ENCODE results near the gene GNAQ. TPM values are rescaled to one million over a fixed set of nuclear protein-coding genes. Genes with fewer than 3 reads are reported as not detected.

GNAQ gene
- total and polyA plus RNA-seq, 2 donors from 2014 or later, result 16.2 to 83.4 TPM

DNA sequence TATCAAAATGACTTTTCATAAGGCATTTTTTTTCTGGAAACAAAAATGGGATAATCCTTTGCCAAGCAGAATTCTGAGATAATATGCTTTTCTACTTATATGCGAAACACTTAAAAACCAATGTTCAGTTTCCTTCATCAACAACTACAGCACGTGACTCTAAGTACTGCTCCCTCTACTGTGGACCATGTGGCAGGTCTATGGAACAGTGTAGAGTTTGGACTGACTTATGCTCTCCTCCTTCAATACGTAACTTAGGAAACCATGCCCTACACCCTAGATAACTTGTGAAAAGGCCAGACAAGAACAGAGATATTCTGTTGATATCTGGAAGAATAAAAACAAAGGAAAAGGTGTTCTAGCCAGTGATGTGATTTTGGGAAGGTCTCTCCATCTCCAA is 272.2 kb downstream of the GNAQ start:
- no peaks in the 10 kb centered on the region for H3K27me3 ChIP-seq (ENCODE audit: control insufficient read depth, insufficient read depth, low read length)
- H3K9me3 ChIP-seq (ENCODE audit: control insufficient read depth in 2 of 3, insufficient read depth in 1 of 3, low read length in 3 of 3), result no peaks in the 10 kb centered on the region
- no peaks in the 10 kb centered on the region for H3K4me1 ChIP-seq (ENCODE audit: control insufficient read depth in 2 of 3, insufficient read depth in 2 of 3, low read depth in 1 of 3, low read length in 3 of 3)
- DNase-seq (no peak), FAIRE-seq (no peak)
- TF ChIP-seq, protein P1, sequence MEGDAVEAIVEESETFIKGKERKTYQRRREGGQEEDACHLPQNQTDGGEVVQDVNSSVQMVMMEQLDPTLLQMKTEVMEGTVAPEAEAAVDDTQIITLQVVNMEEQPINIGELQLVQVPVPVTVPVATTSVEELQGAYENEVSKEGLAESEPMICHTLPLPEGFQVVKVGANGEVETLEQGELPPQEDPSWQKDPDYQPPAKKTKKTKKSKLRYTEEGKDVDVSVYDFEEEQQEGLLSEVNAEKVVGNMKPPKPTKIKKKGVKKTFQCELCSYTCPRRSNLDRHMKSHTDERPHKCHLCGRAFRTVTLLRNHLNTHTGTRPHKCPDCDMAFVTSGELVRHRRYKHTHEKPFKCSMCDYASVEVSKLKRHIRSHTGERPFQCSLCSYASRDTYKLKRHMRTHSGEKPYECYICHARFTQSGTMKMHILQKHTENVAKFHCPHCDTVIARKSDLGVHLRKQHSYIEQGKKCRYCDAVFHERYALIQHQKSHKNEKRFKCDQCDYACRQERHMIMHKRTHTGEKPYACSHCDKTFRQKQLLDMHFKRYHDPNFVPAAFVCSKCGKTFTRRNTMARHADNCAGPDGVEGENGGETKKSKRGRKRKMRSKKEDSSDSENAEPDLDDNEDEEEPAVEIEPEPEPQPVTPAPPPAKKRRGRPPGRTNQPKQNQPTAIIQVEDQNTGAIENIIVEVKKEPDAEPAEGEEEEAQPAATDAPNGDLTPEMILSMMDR (IDR thresholded peaks at IDR 0.05; ENCODE audit: borderline replicate concordance, extremely low read depth, insufficient read depth), result no peak
- H3K9ac ChIP-seq (ENCODE audit: low read length in 3 of 3), result no peak overlapping the region
- no peak overlapping the region for H3K4me3 ChIP-seq (ENCODE audit: low read length in 3 of 3)
- intact Hi-C loops (cut with DNase I), result no loop called here
- H3K27ac ChIP-seq (ENCODE audit: low read depth in 2 of 2, low read length in 2 of 2), result no peak overlapping the region
- peaks cover 0 to 2% (median 0%) of the 10 kb centered on the region in 3 donors for H3K36me3 ChIP-seq (ENCODE audit: control insufficient read depth in 2 of 3, insufficient read depth in 3 of 3, low read length in 3 of 3)

DNA sequence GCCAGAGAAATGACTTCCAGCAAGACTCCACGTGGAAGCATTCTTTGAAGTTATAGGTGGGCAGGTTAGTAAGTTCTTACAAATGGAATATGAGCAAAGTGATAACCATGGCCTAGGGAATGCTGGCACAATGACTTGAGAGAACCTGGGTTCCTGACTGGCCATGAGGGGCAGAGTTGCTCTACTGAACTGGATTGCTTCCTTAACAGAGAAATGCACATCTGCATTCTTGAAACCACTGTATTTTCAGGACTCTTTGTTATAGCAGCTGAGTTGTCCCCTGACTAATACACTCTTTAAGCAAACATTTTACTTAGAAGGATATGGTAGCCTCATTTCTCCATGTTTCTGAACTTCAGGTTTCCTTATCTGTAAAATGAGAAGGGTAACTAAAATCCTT is 275.2 kb downstream of the GNAQ start:
- H3K4me3 ChIP-seq (ENCODE audit: low read length in 3 of 3), result no peak overlapping the region
- no peaks in the 10 kb centered on the region for H3K27me3 ChIP-seq (ENCODE audit: control insufficient read depth, insufficient read depth, low read length)
- no peaks in the 10 kb centered on the region for H3K9me3 ChIP-seq (ENCODE audit: control insufficient read depth in 2 of 3, insufficient read depth in 1 of 3, low read length in 3 of 3)
- H3K36me3 ChIP-seq (ENCODE audit: control insufficient read depth in 2 of 3, insufficient read depth in 3 of 3, low read length in 3 of 3), result peaks cover 0 to 2% (median 0%) of the 10 kb centered on the region in 3 donors
- FAIRE-seq (no peak), DNase-seq (no peak)
- no peak overlapping the region for H3K27ac ChIP-seq (ENCODE audit: low read depth in 2 of 2, low read length in 2 of 2)
- no peak overlapping the region for H3K9ac ChIP-seq (ENCODE audit: low read length in 3 of 3)
- peaks cover 0 to 3% (median 0%) of the 10 kb centered on the region in 3 donors for H3K4me1 ChIP-seq (ENCODE audit: control insufficient read depth in 2 of 3, insufficient read depth in 2 of 3, low read depth in 1 of 3, low read length in 3 of 3)
- TF ChIP-seq, protein P1 (IDR thresholded peaks at IDR 0.05; ENCODE audit: borderline replicate concordance, extremely low read depth, insufficient read depth), result no peak
- intact Hi-C loops (cut with DNase I), result no loop called here

DNA sequence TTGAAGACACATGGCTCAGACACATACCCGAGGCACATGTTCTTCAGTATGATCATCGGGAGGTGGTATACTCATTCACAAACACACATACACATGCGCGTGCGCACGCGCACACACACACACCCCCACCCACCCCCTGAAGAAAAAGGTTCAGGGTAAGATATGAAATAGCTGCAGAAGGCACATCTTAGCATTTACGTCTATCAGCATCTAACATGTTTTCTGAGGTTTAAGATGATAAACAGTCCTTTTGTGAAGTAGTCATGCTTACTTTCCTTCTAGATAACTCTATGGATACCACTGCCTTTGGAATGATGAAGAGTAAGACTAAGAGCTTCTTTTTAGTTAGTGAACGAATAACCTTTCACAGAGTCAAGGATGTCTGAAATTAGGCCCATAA is 278.4 kb downstream of the GNAQ start:
- H3K27ac ChIP-seq (ENCODE audit: low read depth in 2 of 2, low read length in 2 of 2), result no peak overlapping the region
- no peak for DNase-seq
- no peak overlapping the region for H3K4me3 ChIP-seq (ENCODE audit: low read length in 3 of 3)
- intact Hi-C loops (cut with DNase I), result no loop called here
- H3K36me3 ChIP-seq (ENCODE audit: control insufficient read depth in 2 of 3, insufficient read depth in 3 of 3, low read length in 3 of 3), result peaks cover 0 to 3% (median 2%) of the 10 kb centered on the region in 3 donors
- peaks cover 0 to 3% (median 0%) of the 10 kb centered on the region in 3 donors for H3K4me1 ChIP-seq (ENCODE audit: control insufficient read depth in 2 of 3, insufficient read depth in 2 of 3, low read depth in 1 of 3, low read length in 3 of 3)
- TF ChIP-seq, protein P1 (IDR thresholded peaks at IDR 0.05; ENCODE audit: borderline replicate concordance, extremely low read depth, insufficient read depth), result no peak
- H3K9ac ChIP-seq (ENCODE audit: low read length in 3 of 3), result no peak overlapping the region
- no peak for FAIRE-seq
- H3K9me3 ChIP-seq (ENCODE audit: control insufficient read depth in 2 of 3, insufficient read depth in 1 of 3, low read length in 3 of 3), result no peaks in the 10 kb centered on the region
- no peaks in the 10 kb centered on the region for H3K27me3 ChIP-seq (ENCODE audit: control insufficient read depth, insufficient read depth, low read length)

DNA sequence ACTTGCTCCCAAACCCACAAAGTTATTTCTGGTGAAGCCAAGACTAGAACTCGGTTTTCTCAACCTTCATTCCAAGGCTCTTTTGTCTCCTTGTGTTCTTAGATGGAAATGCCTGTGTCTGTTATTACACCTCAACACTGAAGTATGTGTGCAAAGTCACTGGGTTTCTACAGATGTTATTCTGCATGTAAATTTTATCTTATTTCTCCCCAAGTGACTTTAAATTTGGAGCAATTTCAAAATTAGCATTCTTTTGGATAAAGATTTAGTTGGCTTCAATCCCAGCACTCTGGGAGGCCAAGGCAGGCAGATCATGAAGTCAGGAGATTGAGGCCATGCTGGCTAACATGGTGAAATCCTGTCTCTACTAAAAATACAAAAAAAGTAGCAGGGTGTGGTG is 279.1 kb downstream of the GNAQ start:
- no peaks in the 10 kb centered on the region for H3K27me3 ChIP-seq (ENCODE audit: control insufficient read depth, insufficient read depth, low read length)
- no peaks in the 10 kb centered on the region for H3K9me3 ChIP-seq (ENCODE audit: control insufficient read depth in 2 of 3, insufficient read depth in 1 of 3, low read length in 3 of 3)
- H3K9ac ChIP-seq (ENCODE audit: low read length in 3 of 3), result no peak overlapping the region
- intact Hi-C loops (cut with DNase I), result no loop called here
- peaks cover 0 to 3% (median 2%) of the 10 kb centered on the region in 3 donors for H3K36me3 ChIP-seq (ENCODE audit: control insufficient read depth in 2 of 3, insufficient read depth in 3 of 3, low read length in 3 of 3)
- H3K4me1 ChIP-seq (ENCODE audit: control insufficient read depth in 2 of 3, insufficient read depth in 2 of 3, low read depth in 1 of 3, low read length in 3 of 3), result peaks cover 0 to 3% (median 0%) of the 10 kb centered on the region in 3 donors
- peak in 2 of 5 donors; percentile 9 to 48 for DNase-seq
- FAIRE-seq, result no peak
- H3K27ac ChIP-seq (ENCODE audit: low read depth in 2 of 2, low read length in 2 of 2), result peak overlapping the region in 1 of 2 donors; percentile 57
- H3K4me3 ChIP-seq (ENCODE audit: low read length in 3 of 3), result no peak overlapping the region
- TF ChIP-seq, protein P1 (IDR thresholded peaks at IDR 0.05; ENCODE audit: borderline replicate concordance, extremely low read depth, insufficient read depth), result no peak
